ENCODE data around the gene GJD3. TPM values are rescaled to one million over a fixed set of nuclear protein-coding genes. Genes with fewer than 3 reads are reported as not detected.

Gene GJD3
- total and polyA plus RNA-seq, 2 of the 4 experiments (the other 2 are of a cell fraction): 0.10 TPM; not detected in 1

GRCh38 chr17:40360091-40360490 is 4.4 kb downstream of the GJD3 start:
- Histone ChIP-seq H2BK5ac (ENCODE audit: low read depth, low read length, poor library complexity, severe bottlenecking) (no peak overlapping the region), H4K20me1 (ENCODE audit: insufficient read depth, low read length) (0 out of 2 replicates have a peak, but pooled peaks cover 1% of the 10 kb centered on the region), H2BK120ac (ENCODE audit: low read depth, low read length) (no peak overlapping the region), H2AK5ac (ENCODE audit: low read depth, low read length) (no peak overlapping the region), H4K5ac (ENCODE audit: low read depth, low read length) (no peak overlapping the region), H3K18ac (ENCODE audit: low read depth, low read length) (no peak overlapping the region), H3K4me2 (ENCODE audit: low read depth, low read length) (no peak overlapping the region), H3K27ac (ENCODE audit: insufficient read depth, low read length) (no peak overlapping the region), H2BK15ac (ENCODE audit: low read depth, low read length) (no peak overlapping the region), H2AFZ (replicated peaks; ENCODE audit: low read length, poor library complexity) (peak overlapping the region; percentile 58), H3K27me3 (ENCODE audit: control insufficient read depth, insufficient read depth, low read length) (no peaks in the 10 kb centered on the region), H3K4me1 (ENCODE audit: control insufficient read depth, insufficient read depth, low read length) (peaks cover 4% of the 10 kb centered on the region; the same call in 1 of the 2 replicates), H3K9ac (ENCODE audit: low read depth, low read length) (no peak overlapping the region), H4K8ac (ENCODE audit: low read depth in 2 of 2, low read length in 2 of 2) (no peak overlapping the region), H3K79me1 (ENCODE audit: low read depth in 1 of 2, low read length in 2 of 2) (peaks cover 0 to 12% of the 10 kb centered on the region in 2 experiments; a peak in 1 of 4 replicates), H3K36me3 (ENCODE audit: control insufficient read depth, insufficient read depth, low read length) (peaks cover 10% of the 10 kb centered on the region; the same call in 1 of the 2 replicates), H3K4ac (ENCODE audit: low read depth, low read length) (no peak overlapping the region), H3K23ac (ENCODE audit: low read depth, low read length) (no peak overlapping the region), H4K91ac (ENCODE audit: insufficient read depth, low read depth, low read length) (no peak overlapping the region), H3K14ac (replicated peaks; ENCODE audit: low read depth, low read length) (no peak overlapping the region), H3K9me3 (ENCODE audit: control insufficient read depth, insufficient read depth, low read length) (no peaks in the 10 kb centered on the region), H2AK9ac (replicated peaks; ENCODE audit: low read depth, low read length, poor library complexity) (no peak overlapping the region), H2BK20ac (ENCODE audit: low read depth, low read length) (no peak overlapping the region), H3K56ac (ENCODE audit: extremely low read depth, insufficient read depth, low read length) (no peak overlapping the region), H3K9me1 (ENCODE audit: insufficient read depth, low read length) (no peaks in the 10 kb centered on the region; the same call in 1 of the 2 replicates), H3K4me3 (ENCODE audit: insufficient read depth, low read depth, low read length) (no peak overlapping the region)
- CTCF ChIA-PET: no interaction called here
- TF ChIP-seq MAFK (IDR thresholded peaks at IDR 0.05; ENCODE audit: low read depth, low read length) (no peak), RAD21 (IDR thresholded peaks at IDR 0.05; ENCODE audit: low read length) (no peak), POLR2A (IDR thresholded peaks at IDR 0.05; ENCODE audit: low read depth, low read length) (no peak), CHD1 (IDR thresholded peaks at IDR 0.05; ENCODE audit: low read depth, low read length) (no peak), RCOR1 (IDR thresholded peaks at IDR 0.05; ENCODE audit: insufficient replicate concordance, low read length) (no peak), CEBPB (IDR thresholded peaks at IDR 0.05; ENCODE audit: low read depth, low read length) (no peak), BHLHE40 (IDR thresholded peaks at IDR 0.05; ENCODE audit: low read depth, low read length) (no peak), USF2 (IDR thresholded peaks at IDR 0.05; ENCODE audit: low read depth, low read length) (no peak), MXI1 (IDR thresholded peaks at IDR 0.05; ENCODE audit: borderline replicate concordance, low read depth, low read length) (no peak), MAZ (IDR thresholded peaks at IDR 0.05; ENCODE audit: borderline replicate concordance, low read depth, low read length) (no peak), CTCF (conservative IDR thresholded peaks at IDR 0.05; ENCODE audit: low read depth, low read length) (no peak), SMC3 (IDR thresholded peaks at IDR 0.05; ENCODE audit: low read depth, low read length) (no peak), FOS (IDR thresholded peaks at IDR 0.05; ENCODE audit: low read depth, low read length) (no peak), ELK1 (IDR thresholded peaks at IDR 0.05; ENCODE audit: borderline replicate concordance, low read depth, low read length) (no peak), NFE2L2 (IDR thresholded peaks at IDR 0.05; ENCODE audit: low read depth, low read length) (no peak), RFX5 (IDR thresholded peaks at IDR 0.05; ENCODE audit: low read depth, low read length) (no peak)
- dilution Hi-C loops (cut with HindIII; ENCODE audit: low sequenced_read_pairs, unreplicated experiment) (no loop called here), intact Hi-C loops (cut with micrococcal nuclease) (loop anchor here (10.0 kb wide), 1 partner anchor 435 kb away; the partner anchor contains the start of gene KRT28), in situ Hi-C loops (cut with MboI; ENCODE audit: low sequenced_read_pairs) (loop anchor here (5.0 to 25.0 kb wide), 3 partner anchors 172 to 1302 kb away; partner anchors contain the start of genes KRT27 and KRT28)
- DNase-seq (no peak), ATAC-seq (ENCODE audit: low read depth) (no peak)
- WGBS, 2 experiments (ENCODE audit: extremely low coverage in 2 of 2, insufficient read length in 1 of 2): 0% methylated on average over 1 of the region's 8 CpGs; no CpG with 5 or more reads in 1 of the 2 experiments
- BruUV-seq (replicated peaks): no TSS peak
- POLR2A ChIA-PET (ENCODE audit: unreplicated experiment): no interaction called here
